Stimulated activated CD8-positive, alpha-beta memory T cell treated with anti-CD3 and anti-CD28 coated beads, Interleukin-7, amount 100 ng/mL, for 1 hour (primary cell): Measurements from ENCODE around the gene RBM18.

Experiments used
- DNase-seq, 2 donors: peaks; one replicate each; pipeline ENCODE4 v3.0.0-alpha.2; 2020; ENCODE audit warnings: low read depth in 2 of 2

RBM18 gene

GRCh38 chr9:122264360-122265148, at the start of gene RBM18, which contains the start of gene MRRF:
RBM18 (minus strand) TSS chr9:122264840; CDS start chr9:122261492, 3,348 bp downstream.
MRRF (plus strand) TSS chr9:122264882; CDS start chr9:122270892, 6,010 bp downstream.
- peak; percentile 83 to 86 for DNase-seq

- no peak for DNase-seq
Measured at GRCh38 chr9:122314165-122314564, 49.5 kb upstream of the RBM18 start.

GRCh38 chr9:122309861-122310260, 45.2 kb upstream of the RBM18 start:
- no peak for DNase-seq

- no peak for DNase-seq
Measured at GRCh38 chr9:122307925-122308324, 43.3 kb upstream of the RBM18 start.

- DNase-seq = no peak
Measured at GRCh38 chr9:122307061-122307460, 42.4 kb upstream of the RBM18 start.

- DNase-seq = no peak
Measured at GRCh38 chr9:122302237-122303093, 37.8 kb upstream of the RBM18 start.

- DNase-seq = no peak
Measured at GRCh38 chr9:122297512-122297911, 32.9 kb upstream of the RBM18 start.

- DNase-seq = no peak
Measured at GRCh38 chr9:122294531-122294930, 29.9 kb upstream of the RBM18 start.

- no peak for DNase-seq
Measured at GRCh38 chr9:122291458-122291857, 26.8 kb upstream of the RBM18 start.

GRCh38 chr9:122287214-122287720, 22.6 kb upstream of the RBM18 start:
- no peak for DNase-seq

GRCh38 chr9:122286764-122287163, 22.1 kb upstream of the RBM18 start:
- no peak for DNase-seq

GRCh38 chr9:122281368-122281767, 16.7 kb upstream of the RBM18 start:
- DNase-seq = no peak

GRCh38 chr9:122277285-122277897, 12.8 kb upstream of the RBM18 start:
- no peak for DNase-seq

GRCh38 chr9:122276096-122276495, 11.5 kb upstream of the RBM18 start:
- DNase-seq = no peak

GRCh38 chr9:122274055-122274454, 9.4 kb upstream of the RBM18 start:
- DNase-seq = no peak

GRCh38 chr9:122268041-122268814, 3.6 kb upstream of the RBM18 start:
- no peak for DNase-seq

- DNase-seq = peak; percentile 0 to 6
Measured at GRCh38 chr9:122265149-122265915, 692 bp upstream of the RBM18 start.

GRCh38 chr9:122263699-122264349, 816 bp downstream of the RBM18 start:
- no peak for DNase-seq

GRCh38 chr9:122262073-122262472, 2.6 kb downstream of the RBM18 start:
- DNase-seq = no peak

- no peak for DNase-seq
Measured at GRCh38 chr9:122261469-122261881, 3.2 kb downstream of the RBM18 start.
